ENCODE results near the gene RAP1GAP. TPM values are rescaled to one million over a fixed set of nuclear protein-coding genes. Genes with fewer than 3 reads are reported as not detected.

Gene RAP1GAP
- total and polyA plus RNA-seq, 2 donors = 2.1 to 4.0 TPM

GRCh38 chr1:21605012-21605715, 64.0 kb downstream of the RAP1GAP start:
- no peaks in the 10 kb centered on the region for H3K36me3 ChIP-seq (ENCODE audit: insufficient read depth)
- 88% methylated on average over 7 of the region's 7 CpGs for WGBS
- no peaks in the 10 kb centered on the region for H3K4me1 ChIP-seq (ENCODE audit: insufficient read depth)
- H3K27ac ChIP-seq (ENCODE audit: low read depth) = no peak overlapping the region
- DNase-seq (ENCODE audit: extremely low spot score) = no peak
- H3K4me3 ChIP-seq (ENCODE audit: low read depth, low read length) = no peak overlapping the region

- DNase-seq (ENCODE audit: extremely low spot score) = no peak
- no peak overlapping the region for H3K27ac ChIP-seq (ENCODE audit: low read depth)
- H3K4me1 ChIP-seq (ENCODE audit: insufficient read depth) = no peaks in the 10 kb centered on the region
- no peak overlapping the region for H3K4me3 ChIP-seq (ENCODE audit: low read depth, low read length)
- no peaks in the 10 kb centered on the region for H3K36me3 ChIP-seq (ENCODE audit: insufficient read depth)
- 87% methylated on average over 12 of the region's 12 CpGs for WGBS
Observed at GRCh38 chr1:21604208-21604957, 64.8 kb downstream of the RAP1GAP start.

GRCh38 chr1:21603177-21604138, 65.7 kb downstream of the RAP1GAP start:
- H3K4me1 ChIP-seq (ENCODE audit: insufficient read depth) = no peaks in the 10 kb centered on the region
- 87% methylated on average over 39 of the region's 39 CpGs for WGBS

GRCh38 chr1:21601278-21602048, 67.7 kb downstream of the RAP1GAP start:
- DNase-seq (ENCODE audit: extremely low spot score) = no peak
- H3K4me1 ChIP-seq (ENCODE audit: insufficient read depth) = no peaks in the 10 kb centered on the region
- 89% methylated on average over 30 of the region's 30 CpGs for WGBS
- H3K4me3 ChIP-seq (ENCODE audit: low read depth, low read length) = no peak overlapping the region
- no peak overlapping the region for H3K27ac ChIP-seq (ENCODE audit: low read depth)
- H3K36me3 ChIP-seq (ENCODE audit: insufficient read depth) = no peaks in the 10 kb centered on the region

More at GRCh38 chr1:21603177-21604138, 65.7 kb downstream of the RAP1GAP start:
- Histone ChIP-seq H3K36me3 (ENCODE audit: insufficient read depth) (no peaks in the 10 kb centered on the region), H3K27ac (ENCODE audit: low read depth) (no peak overlapping the region), H3K4me3 (ENCODE audit: low read depth, low read length) (no peak overlapping the region)
- no peak for DNase-seq (ENCODE audit: extremely low spot score)

GRCh38 chr1:21599402-21599801, 69.8 kb downstream of the RAP1GAP start:
- Histone ChIP-seq H3K4me1 (ENCODE audit: insufficient read depth) (no peaks in the 10 kb centered on the region), H3K4me3 (ENCODE audit: low read depth, low read length) (no peak overlapping the region), H3K36me3 (ENCODE audit: insufficient read depth) (no peaks in the 10 kb centered on the region), H3K27ac (ENCODE audit: low read depth) (no peak overlapping the region)
- DNase-seq (ENCODE audit: extremely low spot score) = no peak
- WGBS = 84% methylated on average over 15 of the region's 15 CpGs

- DNase-seq (ENCODE audit: extremely low spot score) = no peak
- Histone ChIP-seq H3K36me3 (ENCODE audit: insufficient read depth) (no peaks in the 10 kb centered on the region), H3K27ac (ENCODE audit: low read depth) (no peak overlapping the region), H3K4me3 (ENCODE audit: low read depth, low read length) (no peak overlapping the region), H3K4me1 (ENCODE audit: insufficient read depth) (no peaks in the 10 kb centered on the region)
- WGBS = 80% methylated on average over 8 of the region's 8 CpGs
Observed at GRCh38 chr1:21598904-21599303, 70.3 kb downstream of the RAP1GAP start.

GRCh38 chr1:21598417-21598816, 70.7 kb downstream of the RAP1GAP start:
- DNase-seq (ENCODE audit: extremely low spot score) = no peak
- Histone ChIP-seq H3K36me3 (ENCODE audit: insufficient read depth) (no peaks in the 10 kb centered on the region), H3K4me1 (ENCODE audit: insufficient read depth) (no peaks in the 10 kb centered on the region), H3K27ac (ENCODE audit: low read depth) (no peak overlapping the region), H3K4me3 (ENCODE audit: low read depth, low read length) (no peak overlapping the region)
- 83% methylated on average over 7 of the region's 7 CpGs for WGBS

- Histone ChIP-seq H3K4me1 (ENCODE audit: insufficient read depth) (no peaks in the 10 kb centered on the region), H3K4me3 (ENCODE audit: low read depth, low read length) (no peak overlapping the region), H3K36me3 (ENCODE audit: insufficient read depth) (no peaks in the 10 kb centered on the region), H3K27ac (ENCODE audit: low read depth) (no peak overlapping the region)
- 79% methylated on average over 19 of the region's 19 CpGs for WGBS
- no peak for DNase-seq (ENCODE audit: extremely low spot score)
Observed at GRCh38 chr1:21597753-21598152, 71.4 kb downstream of the RAP1GAP start.

- WGBS = 81% methylated on average over 2 of the region's 2 CpGs
- no peaks in the 10 kb centered on the region for H3K36me3 ChIP-seq (ENCODE audit: insufficient read depth)
- H3K4me1 ChIP-seq (ENCODE audit: insufficient read depth) = no peaks in the 10 kb centered on the region
- H3K4me3 ChIP-seq (ENCODE audit: low read depth, low read length) = no peak overlapping the region
- no peak for DNase-seq (ENCODE audit: extremely low spot score)
- H3K27ac ChIP-seq (ENCODE audit: low read depth) = no peak overlapping the region
Observed at GRCh38 chr1:21596628-21597027, 72.5 kb downstream of the RAP1GAP start.

- Histone ChIP-seq H3K27ac (ENCODE audit: low read depth) (no peak overlapping the region), H3K36me3 (ENCODE audit: insufficient read depth) (no peaks in the 10 kb centered on the region), H3K4me3 (ENCODE audit: low read depth, low read length) (no peak overlapping the region), H3K4me1 (ENCODE audit: insufficient read depth) (no peaks in the 10 kb centered on the region)
- no peak for DNase-seq (ENCODE audit: extremely low spot score)
- WGBS = 82% methylated on average over 11 of the region's 11 CpGs
Observed at GRCh38 chr1:21596174-21596573, 73.0 kb downstream of the RAP1GAP start.

GRCh38 chr1:21594935-21595897, 73.9 kb downstream of the RAP1GAP start:
- Histone ChIP-seq H3K36me3 (ENCODE audit: insufficient read depth) (no peaks in the 10 kb centered on the region), H3K4me3 (ENCODE audit: low read depth, low read length) (no peak overlapping the region), H3K4me1 (ENCODE audit: insufficient read depth) (no peaks in the 10 kb centered on the region), H3K27ac (ENCODE audit: low read depth) (no peak overlapping the region)
- 62% methylated on average over 26 of the region's 26 CpGs for WGBS
- DNase-seq (ENCODE audit: extremely low spot score) = no peak

GRCh38 chr1:21594501-21594900, 74.7 kb downstream of the RAP1GAP start:
- DNase-seq (ENCODE audit: extremely low spot score) = no peak
- Histone ChIP-seq H3K4me3 (ENCODE audit: low read depth, low read length) (no peak overlapping the region), H3K27ac (ENCODE audit: low read depth) (no peak overlapping the region), H3K36me3 (ENCODE audit: insufficient read depth) (no peaks in the 10 kb centered on the region), H3K4me1 (ENCODE audit: insufficient read depth) (no peaks in the 10 kb centered on the region)
- WGBS = 61% methylated on average over 11 of the region's 11 CpGs
